Duodenal mucosa (tissue), 2 donors: Measurements from ENCODE around the gene ARHGEF16.

Source experiments
- H3K27ac ChIP-seq: one replicate; pipeline ENCODE4 v1.7.0; 2013; ENCODE audit warnings: low read depth, low read length
- H3K27me3 ChIP-seq, 2 donors: one replicate each; pipeline ENCODE4 v1.7.0; 2013; ENCODE audit warnings: low read length in 2 of 2, control low read depth in 1 of 2; ENCODE audit not compliant: insufficient read depth in 2 of 2, control insufficient read depth in 1 of 2
- H3K36me3 ChIP-seq, 2 donors: one replicate each; pipeline ENCODE4 v1.7.0; 2013; ENCODE audit warnings: low read length in 2 of 2, control low read depth in 1 of 2; ENCODE audit not compliant: insufficient read depth in 2 of 2, control insufficient read depth in 1 of 2
- H3K4me1 ChIP-seq, 2 donors: one replicate each; pipeline ENCODE4 v1.7.0; 2013; ENCODE audit warnings: low read length in 2 of 2, control low read depth in 1 of 2; ENCODE audit not compliant: insufficient read depth in 2 of 2, control insufficient read depth in 1 of 2
- H3K4me3 ChIP-seq, 2 donors: one replicate each; pipeline ENCODE4 v1.7.0; 2013; ENCODE audit warnings: low read length in 2 of 2, low read depth in 1 of 2
- H3K9ac ChIP-seq, 2 donors: one replicate each; pipeline ENCODE4 v1.7.0; 2013; ENCODE audit warnings: low read length in 2 of 2, low read depth in 1 of 2
- H3K9me3 ChIP-seq, 2 donors: one replicate each; pipeline ENCODE4 v1.7.0; 2013; ENCODE audit warnings: low read length in 2 of 2, control low read depth in 1 of 2; ENCODE audit not compliant: control insufficient read depth in 1 of 2

The ARHGEF16 gene

GRCh38 chr1:3481836-3482375, 27.4 kb downstream of the ARHGEF16 start:
- Histone ChIP-seq H3K36me3 (peaks cover 0 to 7% of the 10 kb centered on the region in 2 donors), H3K27ac (peak overlapping the region; percentile 42), H3K4me1 (peaks cover 23 to 29% of the 10 kb centered on the region in 2 donors), H3K9me3 (no peaks in the 10 kb centered on the region), H3K4me3 (no peak overlapping the region), H3K9ac (no peak overlapping the region), H3K27me3 (no peaks in the 10 kb centered on the region)

- H3K9ac ChIP-seq = no peak overlapping the region
Observed at GRCh38 chr1:3482378-3482849, 27.9 kb downstream of the ARHGEF16 start.

DNA sequence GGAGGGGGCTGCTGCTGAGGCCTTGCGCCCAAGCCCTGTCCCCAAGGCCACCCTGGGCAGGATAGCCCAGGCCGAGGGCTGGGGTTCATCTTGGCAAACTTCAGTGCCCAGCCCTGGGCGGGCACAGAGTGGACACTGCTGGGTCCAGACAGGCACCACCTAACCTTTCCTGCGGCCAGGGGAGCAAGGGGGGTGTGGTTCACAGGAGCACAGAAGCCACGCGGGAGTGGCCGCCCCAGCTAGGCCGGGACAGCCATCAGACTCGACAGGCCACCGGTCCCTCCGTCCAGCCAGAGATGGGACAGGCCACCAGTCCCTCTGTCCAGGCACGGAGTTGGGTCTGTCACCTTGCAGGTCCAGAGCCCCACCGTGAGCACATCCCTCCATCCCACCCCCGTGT, 28.9 kb downstream of the ARHGEF16 start:
- Histone ChIP-seq H3K9ac (no peak overlapping the region), H3K27me3 (no peaks in the 10 kb centered on the region), H3K4me3 (no peak overlapping the region), H3K27ac (no peak overlapping the region), H3K9me3 (no peaks in the 10 kb centered on the region), H3K36me3 (peaks cover 0 to 2% of the 10 kb centered on the region in 2 donors), H3K4me1 (peaks cover 23 to 29% of the 10 kb centered on the region in 2 donors)

More at GRCh38 chr1:3482378-3482849, 27.9 kb downstream of the ARHGEF16 start:
- H3K4me3 ChIP-seq = no peak overlapping the region
- H3K4me1 ChIP-seq = peaks cover 23 to 29% of the 10 kb centered on the region in 2 donors
- H3K36me3 ChIP-seq = peaks cover 0 to 7% of the 10 kb centered on the region in 2 donors
- H3K27me3 ChIP-seq = no peaks in the 10 kb centered on the region
- no peaks in the 10 kb centered on the region for H3K9me3 ChIP-seq
- no peak overlapping the region for H3K27ac ChIP-seq

GRCh38 chr1:3483801-3484444, 29.5 kb downstream of the ARHGEF16 start:
- Histone ChIP-seq H3K4me1 (peaks cover 23 to 29% of the 10 kb centered on the region in 2 donors), H3K36me3 (no peaks in the 10 kb centered on the region), H3K27ac (no peak overlapping the region), H3K9ac (no peak overlapping the region), H3K27me3 (no peaks in the 10 kb centered on the region), H3K4me3 (no peak overlapping the region), H3K9me3 (no peaks in the 10 kb centered on the region)

DNA sequence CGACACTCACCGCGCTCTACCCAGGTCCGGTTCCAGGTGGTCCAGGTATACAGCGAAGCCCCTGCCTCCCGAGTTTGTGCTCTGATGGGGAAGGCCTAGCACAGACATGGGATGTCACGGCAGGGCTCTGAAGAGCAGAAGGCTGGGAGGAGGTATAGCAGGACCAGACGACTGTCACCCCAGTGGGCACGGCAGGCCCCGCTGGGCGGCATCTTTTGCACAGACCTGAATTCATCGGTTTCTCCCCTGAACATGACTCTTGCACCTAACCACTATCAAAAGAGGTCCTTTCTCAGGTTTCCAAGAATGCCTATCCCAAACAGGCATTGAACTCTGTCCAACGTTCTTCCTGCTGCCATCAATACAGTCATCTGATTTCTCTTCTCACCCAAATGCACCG, 30.6 kb downstream of the ARHGEF16 start:
- Histone ChIP-seq H3K9me3 (no peaks in the 10 kb centered on the region), H3K27me3 (no peaks in the 10 kb centered on the region), H3K27ac (no peak overlapping the region), H3K4me3 (no peak overlapping the region), H3K9ac (no peak overlapping the region), H3K4me1 (peaks cover 17 to 21% of the 10 kb centered on the region in 2 donors), H3K36me3 (no peaks in the 10 kb centered on the region)

DNA sequence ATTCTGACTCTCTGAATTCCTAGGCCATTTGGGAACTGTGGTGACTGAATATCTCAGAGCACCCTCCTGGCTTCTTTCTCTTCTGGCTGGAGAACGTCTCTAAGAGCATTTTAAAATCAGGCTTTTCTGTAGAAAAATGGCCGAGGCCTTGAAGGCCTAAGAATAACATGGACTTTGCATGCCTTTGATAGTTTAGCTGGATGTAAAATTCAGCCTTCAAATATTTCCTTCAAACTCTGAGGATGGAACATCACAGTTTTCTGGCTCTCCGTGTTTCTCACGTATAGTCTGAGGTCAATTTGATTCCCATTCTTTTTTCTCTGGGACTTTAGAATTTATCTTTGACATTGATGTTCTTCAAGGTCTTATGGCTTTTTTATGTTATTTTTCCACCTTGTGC, 34.0 kb downstream of the ARHGEF16 start:
- H3K27me3 ChIP-seq = no peaks in the 10 kb centered on the region
- no peak overlapping the region for H3K27ac ChIP-seq
- H3K4me1 ChIP-seq = no peaks in the 10 kb centered on the region
- no peak overlapping the region for H3K4me3 ChIP-seq
- H3K36me3 ChIP-seq = no peaks in the 10 kb centered on the region
- no peaks in the 10 kb centered on the region for H3K9me3 ChIP-seq
- no peak overlapping the region for H3K9ac ChIP-seq

DNA sequence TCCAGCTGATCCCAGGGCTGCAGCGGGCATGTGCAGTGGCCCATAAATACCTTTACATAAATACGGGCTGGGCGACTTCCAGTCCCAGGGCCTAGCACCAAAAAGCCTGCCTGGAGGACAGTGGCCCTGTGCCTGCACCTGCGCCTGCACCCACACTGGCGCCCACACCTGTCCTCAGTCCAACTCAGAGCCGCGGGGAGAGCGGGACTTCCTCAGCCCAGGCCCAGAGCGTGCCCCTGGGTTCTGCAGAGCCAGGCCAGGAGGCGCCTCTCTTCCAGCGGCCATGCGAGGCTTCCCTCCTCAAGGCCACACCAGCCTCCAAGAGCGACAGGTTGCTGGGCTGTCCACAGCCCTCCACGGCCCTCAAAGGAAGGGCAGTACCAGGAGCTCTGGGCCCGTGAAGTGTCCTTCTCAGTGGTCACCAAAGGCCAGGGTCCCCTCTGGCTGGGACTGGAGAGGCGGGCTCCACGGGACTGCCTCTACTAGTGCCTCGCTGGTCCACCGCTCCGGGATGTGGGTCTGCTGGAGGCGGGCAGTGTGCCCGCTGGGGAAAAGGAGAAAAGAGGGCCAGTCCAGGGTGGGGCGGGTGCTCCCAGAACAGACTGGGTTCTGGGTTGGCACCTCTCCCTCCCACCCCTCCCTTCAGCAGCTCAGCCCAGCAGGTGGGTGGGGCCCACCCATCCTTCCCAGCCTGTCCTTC, 35.7 kb downstream of the ARHGEF16 start:
- Histone ChIP-seq H3K4me3 (no peak overlapping the region), H3K9me3 (no peaks in the 10 kb centered on the region), H3K27ac (no peak overlapping the region), H3K4me1 (no peaks in the 10 kb centered on the region), H3K9ac (no peak overlapping the region), H3K36me3 (no peaks in the 10 kb centered on the region), H3K27me3 (no peaks in the 10 kb centered on the region)

- Histone ChIP-seq H3K4me3 (no peak overlapping the region), H3K27me3 (no peaks in the 10 kb centered on the region), H3K9ac (no peak overlapping the region), H3K36me3 (no peaks in the 10 kb centered on the region), H3K27ac (no peak overlapping the region), H3K4me1 (no peaks in the 10 kb centered on the region), H3K9me3 (no peaks in the 10 kb centered on the region)
Observed at GRCh38 chr1:3491291-3492246, 37.1 kb downstream of the ARHGEF16 start.

DNA sequence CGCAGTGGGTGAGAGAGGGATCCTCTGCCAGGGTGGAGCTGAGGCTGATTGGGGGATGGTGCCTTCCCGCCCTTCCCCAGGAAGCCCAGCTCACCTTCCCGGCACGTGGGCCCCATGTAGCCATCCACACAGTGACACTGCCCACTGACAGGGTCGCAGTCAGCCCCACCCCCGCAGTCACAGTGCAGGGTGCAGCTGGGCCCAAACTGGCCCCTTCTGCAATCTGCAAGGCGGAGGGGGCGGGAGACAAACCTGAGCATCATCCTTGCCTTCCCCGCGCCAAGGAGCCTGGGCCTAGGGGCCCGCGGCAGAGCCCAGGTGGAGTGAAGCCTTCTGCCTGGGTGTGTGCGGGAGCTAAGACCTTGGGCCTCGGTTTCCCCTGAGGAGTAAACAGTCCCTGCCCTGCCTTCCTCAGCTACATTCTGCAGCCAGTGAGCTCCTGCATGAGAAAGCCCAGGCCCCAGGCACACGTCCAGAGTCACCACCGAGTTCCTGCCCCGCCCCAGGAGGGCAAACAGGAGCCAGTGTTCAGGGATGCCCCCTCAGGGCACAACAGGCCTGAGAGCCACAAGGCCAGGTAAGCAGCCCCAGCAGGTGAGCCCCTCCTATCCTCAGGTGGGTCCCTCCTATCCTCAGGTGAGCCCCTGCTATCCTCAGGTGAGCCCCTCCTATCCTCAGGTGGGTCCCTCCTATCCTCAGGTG, 38.2 kb downstream of the ARHGEF16 start:
- H3K9ac ChIP-seq = no peak overlapping the region
- H3K27me3 ChIP-seq = no peaks in the 10 kb centered on the region
- no peaks in the 10 kb centered on the region for H3K4me1 ChIP-seq
- H3K36me3 ChIP-seq = no peaks in the 10 kb centered on the region
- H3K27ac ChIP-seq = no peak overlapping the region
- H3K9me3 ChIP-seq = no peaks in the 10 kb centered on the region
- H3K4me3 ChIP-seq = no peak overlapping the region
